Measurements from ENCODE around the gene PTPRR.

The PTPRR gene

GRCh38 chr12:70590549-70591226 lies 329.9 kb downstream of the PTPRR start:
- no peak overlapping the region for H3K4me3 Mint-ChIP-seq
- no peaks in the 10 kb centered on the region for H3K27me3 Mint-ChIP-seq
- intact Hi-C loops (cut with micrococcal nuclease): loop anchor here (5.0 to 10.0 kb wide), 2 partner anchors 142 to 1154 kb away; no protein-coding TSS in a partner anchor
- no peaks in the 10 kb centered on the region for H3K4me1 Mint-ChIP-seq (ENCODE audit: low read depth)
- no peaks in the 10 kb centered on the region for H3K9me3 Mint-ChIP-seq
- no peak overlapping the region for H3K27ac Mint-ChIP-seq
- no peaks in the 10 kb centered on the region for H3K36me3 Mint-ChIP-seq (ENCODE audit: low read depth)

- Mint-ChIP-seq H3K9me3 (no peaks in the 10 kb centered on the region), H3K27me3 (no peaks in the 10 kb centered on the region), H3K4me1 (ENCODE audit: low read depth) (no peaks in the 10 kb centered on the region), H3K4me3 (no peak overlapping the region), H3K27ac (no peak overlapping the region), H3K36me3 (ENCODE audit: low read depth) (no peaks in the 10 kb centered on the region)
- intact Hi-C loops (cut with micrococcal nuclease): loop anchor here (5.0 to 10.0 kb wide), 2 partner anchors 142 to 1155 kb away; no protein-coding TSS in a partner anchor
These were observed 330.5 kb downstream of the PTPRR start for GRCh38 chr12:70590051-70590450.
